ENCODE results near the gene ASPN. TPM values are rescaled to one million over a fixed set of nuclear protein-coding genes. Genes with fewer than 3 reads are reported as not detected.

Gene ASPN
- total RNA-seq = 100 to 1,000 TPM in 1 of 4 donors, 10 to 100 TPM in 3; 29.5 to 160 (median 73.0) TPM

DNA sequence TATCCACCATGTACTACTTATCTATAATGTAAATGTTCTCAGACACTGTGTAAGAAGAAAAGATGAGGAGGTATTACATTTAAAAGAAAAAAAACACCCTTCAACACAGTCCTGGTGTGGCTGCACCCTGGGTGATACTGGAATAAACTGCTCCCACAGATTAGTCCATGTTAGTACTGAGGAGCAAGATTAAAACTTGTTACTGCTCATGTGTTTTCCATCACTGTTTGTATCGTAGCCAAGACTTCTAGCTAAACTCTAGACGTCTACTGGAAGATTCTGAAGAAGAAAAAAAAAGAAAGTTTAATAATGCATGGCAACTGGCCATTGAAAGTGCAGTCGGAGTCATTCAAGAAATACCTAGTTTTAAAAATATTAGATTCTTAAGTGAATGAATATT is at the start of gene ASPN:
TSS of gene ASPN (minus strand) at position 178 of the 400 bp plus-strand sequence.
- intact Hi-C loops (cut with DNase I; ENCODE audit: low total_unique reads) = loop anchor here (2.0 kb wide), 1 partner anchor 36 kb away; no protein-coding TSS in a partner anchor
- Histone ChIP-seq H3K27me3 (no peaks in the 10 kb centered on the region), H3K9me3 (no peaks in the 10 kb centered on the region), H3K4me1 (peaks cover under 1 to 7% of the 10 kb centered on the region in 2 donors), H3K27ac (peak within 1 kb of the TSS; percentile 81 to 96), H3K4me3 (peak within 1 kb of the TSS; percentile 19 to 22), H3K36me3 (no peaks in the 10 kb centered on the region)
- TF ChIP-seq POLR2A (IDR thresholded peaks at IDR 0.05) = peak in 1 of 2 donors; percentile 54
- TF ChIP-seq, protein P1, sequence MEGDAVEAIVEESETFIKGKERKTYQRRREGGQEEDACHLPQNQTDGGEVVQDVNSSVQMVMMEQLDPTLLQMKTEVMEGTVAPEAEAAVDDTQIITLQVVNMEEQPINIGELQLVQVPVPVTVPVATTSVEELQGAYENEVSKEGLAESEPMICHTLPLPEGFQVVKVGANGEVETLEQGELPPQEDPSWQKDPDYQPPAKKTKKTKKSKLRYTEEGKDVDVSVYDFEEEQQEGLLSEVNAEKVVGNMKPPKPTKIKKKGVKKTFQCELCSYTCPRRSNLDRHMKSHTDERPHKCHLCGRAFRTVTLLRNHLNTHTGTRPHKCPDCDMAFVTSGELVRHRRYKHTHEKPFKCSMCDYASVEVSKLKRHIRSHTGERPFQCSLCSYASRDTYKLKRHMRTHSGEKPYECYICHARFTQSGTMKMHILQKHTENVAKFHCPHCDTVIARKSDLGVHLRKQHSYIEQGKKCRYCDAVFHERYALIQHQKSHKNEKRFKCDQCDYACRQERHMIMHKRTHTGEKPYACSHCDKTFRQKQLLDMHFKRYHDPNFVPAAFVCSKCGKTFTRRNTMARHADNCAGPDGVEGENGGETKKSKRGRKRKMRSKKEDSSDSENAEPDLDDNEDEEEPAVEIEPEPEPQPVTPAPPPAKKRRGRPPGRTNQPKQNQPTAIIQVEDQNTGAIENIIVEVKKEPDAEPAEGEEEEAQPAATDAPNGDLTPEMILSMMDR (IDR thresholded peaks at IDR 0.05) = no peak
- DNase-seq = no peak

DNA sequence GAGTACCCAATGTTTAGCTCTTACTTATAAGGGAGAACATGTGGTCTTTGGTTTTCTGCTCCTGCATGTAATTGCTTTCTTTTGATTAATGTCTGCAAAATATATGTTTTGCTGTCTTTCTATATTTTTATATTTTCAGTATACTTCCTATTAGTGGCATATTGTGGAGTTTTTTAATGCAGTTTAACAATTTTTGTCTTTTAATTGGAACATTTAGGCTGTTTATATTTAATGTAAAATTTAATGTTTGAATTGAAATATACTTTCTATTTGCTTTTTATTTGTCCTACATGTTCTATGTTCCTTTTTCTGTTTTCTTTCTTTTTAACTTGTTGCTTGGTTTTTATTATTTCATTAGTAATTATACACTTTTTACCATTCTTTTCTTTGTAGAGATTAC is 48.6 kb upstream of the ASPN start:
- intact Hi-C loops (cut with DNase I; ENCODE audit: low total_unique reads) = no loop called here
- TF ChIP-seq, protein P1 (IDR thresholded peaks at IDR 0.05) = no peak
- no peak for TF ChIP-seq POLR2A (IDR thresholded peaks at IDR 0.05)
- H3K4me3 ChIP-seq = no peak overlapping the region

DNA sequence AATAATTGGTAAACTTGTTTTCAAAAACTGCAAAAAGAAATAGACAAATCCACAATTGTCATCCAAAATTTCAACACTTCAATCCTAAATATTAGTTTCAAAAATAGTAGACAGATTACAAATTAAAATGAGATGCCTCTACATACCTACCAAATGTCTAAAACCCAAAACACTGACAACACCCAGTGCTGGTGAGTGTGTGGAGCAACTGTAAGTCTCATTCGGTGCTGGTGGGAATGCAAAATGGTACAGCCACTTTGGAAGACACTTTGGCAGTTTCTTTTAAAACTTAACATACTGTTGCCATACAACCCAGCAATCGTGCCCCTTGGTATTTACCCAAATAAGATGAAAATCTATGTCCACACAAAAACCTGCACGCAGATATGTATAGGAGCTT is 46.8 kb upstream of the ASPN start:
- intact Hi-C loops (cut with DNase I; ENCODE audit: low total_unique reads) = no loop called here
- no peaks in the 10 kb centered on the region for H3K9me3 ChIP-seq
- H3K4me3 ChIP-seq = no peak overlapping the region
- no peak for TF ChIP-seq POLR2A (IDR thresholded peaks at IDR 0.05)
- TF ChIP-seq, protein P1 (IDR thresholded peaks at IDR 0.05) = no peak
- no peaks in the 10 kb centered on the region for H3K4me1 ChIP-seq
- no peaks in the 10 kb centered on the region for H3K27me3 ChIP-seq
- no peak overlapping the region for H3K27ac ChIP-seq
- H3K36me3 ChIP-seq = no peaks in the 10 kb centered on the region
- DNase-seq = no peak

More for the DNA sequence above, 48.6 kb upstream of the ASPN start:
- H3K9me3 ChIP-seq = no peaks in the 10 kb centered on the region
- H3K4me1 ChIP-seq = no peaks in the 10 kb centered on the region
- no peaks in the 10 kb centered on the region for H3K27me3 ChIP-seq
- DNase-seq = no peak
- H3K36me3 ChIP-seq = no peaks in the 10 kb centered on the region
- H3K27ac ChIP-seq = no peak overlapping the region

DNA sequence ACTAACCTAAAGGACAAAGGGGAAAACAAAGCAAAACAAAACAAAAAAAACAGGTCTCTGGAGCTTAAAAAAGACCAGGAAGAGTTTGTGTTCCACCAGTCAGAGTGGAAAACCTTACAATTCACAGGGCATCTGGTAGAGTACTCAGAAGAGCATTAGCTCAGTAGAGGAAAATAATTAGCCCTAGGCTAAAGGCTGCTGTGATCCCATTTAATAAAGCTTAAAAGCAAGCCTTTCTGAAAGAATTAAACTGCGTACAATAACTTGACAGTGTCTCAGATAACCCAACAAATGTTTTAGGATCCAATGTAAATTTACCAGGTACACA is 46.2 kb upstream of the ASPN start:
- TF ChIP-seq POLR2A (IDR thresholded peaks at IDR 0.05) = no peak
- TF ChIP-seq, protein P1 (IDR thresholded peaks at IDR 0.05) = no peak
- H3K27me3 ChIP-seq = no peaks in the 10 kb centered on the region
- intact Hi-C loops (cut with DNase I; ENCODE audit: low total_unique reads) = no loop called here
- peak overlapping the region in 1 of 2 donors; percentile 34 for H3K27ac ChIP-seq
- no peaks in the 10 kb centered on the region for H3K9me3 ChIP-seq
- no peak overlapping the region for H3K4me3 ChIP-seq
- H3K36me3 ChIP-seq = no peaks in the 10 kb centered on the region
- DNase-seq = no peak
- no peaks in the 10 kb centered on the region for H3K4me1 ChIP-seq

DNA sequence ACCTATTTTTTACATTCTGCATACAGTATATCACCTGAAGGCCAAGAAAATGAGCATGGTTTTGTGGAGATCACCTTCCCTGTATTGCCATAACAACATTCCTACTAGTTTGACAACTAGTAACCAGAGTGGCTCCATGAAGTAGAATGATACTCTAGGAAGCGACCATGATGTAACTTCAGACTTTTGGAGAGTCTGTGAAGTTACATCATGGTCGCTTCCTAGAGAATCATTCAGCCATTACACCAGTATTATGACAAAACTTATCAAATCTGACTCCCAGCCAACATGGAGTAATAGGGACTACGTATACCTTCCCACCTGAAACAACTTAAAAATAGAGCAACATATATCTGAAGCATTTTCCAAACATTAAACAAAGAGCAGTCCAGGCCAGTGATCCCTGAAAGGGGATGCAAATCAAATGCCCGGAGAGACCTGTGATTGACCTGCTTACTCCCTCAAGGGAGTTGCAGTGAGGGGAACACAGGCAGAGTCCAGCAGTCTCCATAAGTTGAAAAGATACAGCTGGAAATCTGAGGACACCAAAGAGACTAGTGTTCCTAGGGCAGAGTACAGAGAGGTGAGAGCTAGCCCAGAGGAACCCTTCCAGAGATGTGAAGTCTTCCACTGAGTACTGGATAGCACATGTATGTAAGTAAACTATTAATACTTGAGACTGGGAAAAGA is 45.7 kb upstream of the ASPN start:
- DNase-seq = no peak
- no peaks in the 10 kb centered on the region for H3K36me3 ChIP-seq
- intact Hi-C loops (cut with DNase I; ENCODE audit: low total_unique reads) = no loop called here
- TF ChIP-seq, protein P1 (IDR thresholded peaks at IDR 0.05) = no peak
- TF ChIP-seq POLR2A (IDR thresholded peaks at IDR 0.05) = no peak
- no peak overlapping the region for H3K4me3 ChIP-seq
- no peaks in the 10 kb centered on the region for H3K9me3 ChIP-seq
- H3K4me1 ChIP-seq = no peaks in the 10 kb centered on the region
- H3K27ac ChIP-seq = peak overlapping the region in 1 of 2 donors; percentile 34
- H3K27me3 ChIP-seq = no peaks in the 10 kb centered on the region

All from uterus (tissue), 4 donors.